GM12892 (cell line): ENCODE measurements around the gene GPI.

ENCODE experiments used
- POLR2A ChIP-seq: IDR thresholded peaks from 2 replicates; pipeline ENCODE4 v1.6.1; 2011; ENCODE audit warnings: low read depth, low read length, control low read depth
- POLR2AphosphoS5 ChIP-seq: IDR thresholded peaks from 2 replicates; pipeline ENCODE4 v1.6.1; 2011; ENCODE audit warnings: low read depth, low read length, control low read depth
- TAF1 ChIP-seq: IDR thresholded peaks from 2 replicates; pipeline ENCODE4 v1.6.1; 2011; ENCODE audit warnings: low read depth, mild to moderate bottlenecking, control low read depth, low read length, borderline replicate concordance

- no peak for TF ChIP-seq POLR2A
- TF ChIP-seq POLR2AphosphoS5 = no peak
- TF ChIP-seq TAF1 = no peak
These were observed 2.6 kb downstream of the GPI start for GRCh38 chr19:34367624-34367957.
